Esophagus squamous epithelium (tissue), 4 donors: ENCODE results near the gene EGFL7.

Experiments used
- POLR2A ChIP-seq, 4 donors: fragments of 450-650 bp; IDR thresholded peaks; one replicate each; pipeline ENCODE4 v1.6.1; 2017; ENCODE audit warnings: antibody characterized with exemption in 4 of 4, mild to moderate bottlenecking in 4 of 4, moderate library complexity in 3 of 4
- TF ChIP-seq, protein P1 (sequence below), 6 experiments: fragments of 450-650 bp in 4 of 6; fragments of 200-600 bp in 2 of 6; sonication (generic) in 2 of 6; IDR thresholded peaks; one replicate each; pipeline ENCODE4 v1.5.1; 2016 to 2019; ENCODE audit warnings: antibody characterized with exemption in 6 of 6, mild to moderate bottlenecking in 4 of 6, moderate library complexity in 4 of 6

- TF ChIP-seq, protein P1, sequence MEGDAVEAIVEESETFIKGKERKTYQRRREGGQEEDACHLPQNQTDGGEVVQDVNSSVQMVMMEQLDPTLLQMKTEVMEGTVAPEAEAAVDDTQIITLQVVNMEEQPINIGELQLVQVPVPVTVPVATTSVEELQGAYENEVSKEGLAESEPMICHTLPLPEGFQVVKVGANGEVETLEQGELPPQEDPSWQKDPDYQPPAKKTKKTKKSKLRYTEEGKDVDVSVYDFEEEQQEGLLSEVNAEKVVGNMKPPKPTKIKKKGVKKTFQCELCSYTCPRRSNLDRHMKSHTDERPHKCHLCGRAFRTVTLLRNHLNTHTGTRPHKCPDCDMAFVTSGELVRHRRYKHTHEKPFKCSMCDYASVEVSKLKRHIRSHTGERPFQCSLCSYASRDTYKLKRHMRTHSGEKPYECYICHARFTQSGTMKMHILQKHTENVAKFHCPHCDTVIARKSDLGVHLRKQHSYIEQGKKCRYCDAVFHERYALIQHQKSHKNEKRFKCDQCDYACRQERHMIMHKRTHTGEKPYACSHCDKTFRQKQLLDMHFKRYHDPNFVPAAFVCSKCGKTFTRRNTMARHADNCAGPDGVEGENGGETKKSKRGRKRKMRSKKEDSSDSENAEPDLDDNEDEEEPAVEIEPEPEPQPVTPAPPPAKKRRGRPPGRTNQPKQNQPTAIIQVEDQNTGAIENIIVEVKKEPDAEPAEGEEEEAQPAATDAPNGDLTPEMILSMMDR (IDR thresholded peaks at IDR 0.05), result peak; percentile 72 to 95 (median 86)
- peak in 2 of 4 donors; percentile 55 to 60 for TF ChIP-seq POLR2A (IDR thresholded peaks at IDR 0.05)
Measured at GRCh38 chr9:136644593-136645351, 17.9 kb upstream of the EGFL7 start.
